ENCODE measurements around the gene HMOX1. TPM values are rescaled to one million over a fixed set of nuclear protein-coding genes. Genes with fewer than 3 reads are reported as not detected.

The HMOX1 gene
- total and polyA plus RNA-seq, 12 donors = 1.6 to 68.0 (median 4.2) TPM

GRCh38 chr22:35443338-35443737 lies 62.4 kb downstream of the HMOX1 start:
- no peak for ATAC-seq
- H3K27me3 ChIP-seq = no peaks in the 10 kb centered on the region
- TF ChIP-seq, protein P1, sequence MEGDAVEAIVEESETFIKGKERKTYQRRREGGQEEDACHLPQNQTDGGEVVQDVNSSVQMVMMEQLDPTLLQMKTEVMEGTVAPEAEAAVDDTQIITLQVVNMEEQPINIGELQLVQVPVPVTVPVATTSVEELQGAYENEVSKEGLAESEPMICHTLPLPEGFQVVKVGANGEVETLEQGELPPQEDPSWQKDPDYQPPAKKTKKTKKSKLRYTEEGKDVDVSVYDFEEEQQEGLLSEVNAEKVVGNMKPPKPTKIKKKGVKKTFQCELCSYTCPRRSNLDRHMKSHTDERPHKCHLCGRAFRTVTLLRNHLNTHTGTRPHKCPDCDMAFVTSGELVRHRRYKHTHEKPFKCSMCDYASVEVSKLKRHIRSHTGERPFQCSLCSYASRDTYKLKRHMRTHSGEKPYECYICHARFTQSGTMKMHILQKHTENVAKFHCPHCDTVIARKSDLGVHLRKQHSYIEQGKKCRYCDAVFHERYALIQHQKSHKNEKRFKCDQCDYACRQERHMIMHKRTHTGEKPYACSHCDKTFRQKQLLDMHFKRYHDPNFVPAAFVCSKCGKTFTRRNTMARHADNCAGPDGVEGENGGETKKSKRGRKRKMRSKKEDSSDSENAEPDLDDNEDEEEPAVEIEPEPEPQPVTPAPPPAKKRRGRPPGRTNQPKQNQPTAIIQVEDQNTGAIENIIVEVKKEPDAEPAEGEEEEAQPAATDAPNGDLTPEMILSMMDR (IDR thresholded peaks at IDR 0.05) = no peak
- H3K36me3 ChIP-seq = no peaks in the 10 kb centered on the region
- intact Hi-C loops (cut with DNase I) = loop anchor here in 1 of 10 donors (5.0 kb wide), 1 partner anchor 674 kb away; no protein-coding TSS in a partner anchor
- DNase-seq = no peak
- no peak overlapping the region for H3K4me3 ChIP-seq
- H3K27ac ChIP-seq = no peak overlapping the region
- peaks cover 0 to 7% (median 0%) of the 10 kb centered on the region in 9 donors for H3K4me1 ChIP-seq
- WGBS, 2 donors = 80 to 83% methylated on average over 6 of the region's 6 CpGs
- no peaks in the 10 kb centered on the region for H3K9me3 ChIP-seq

Small RNA genes lying within 50 kb of the gene (microRNA-seq; reads per million reads assigned to microRNA genes)
- 5.4 to 8.2 reads per million in 2 donors for gene MIR3909
- gene MIR6069 = 0 reads per million in 2 donors

Other genes starting within 250 kb of the HMOX1 start
- 10 to 100 TPM in 5 of 10 donors, 1 to 10 TPM in 5; 8.0 to 13.0 (median 10.1) TPM for gene HMGXB4, start 123.6 kb upstream of the HMOX1 start, total RNA-seq
- gene HMGXB4, start 123.6 kb upstream of the HMOX1 start, polyA plus RNA-seq = 1 to 10 TPM; 3.6 to 6.9 TPM
- gene TOM1, start 81.2 kb upstream of the HMOX1 start, total RNA-seq = 10 to 100 TPM; 51.1 to 72.5 (median 62.6) TPM
- 10 to 100 TPM; 55.0 to 64.6 TPM for gene TOM1, start 81.2 kb upstream of the HMOX1 start, polyA plus RNA-seq
- 10 to 100 TPM in 7 of 10 donors, 1 to 10 TPM in 3; 7.0 to 21.4 (median 11.2) TPM for gene MCM5, start 19.0 kb downstream of the HMOX1 start, total RNA-seq
- gene MCM5, start 19.0 kb downstream of the HMOX1 start, polyA plus RNA-seq = 10 to 100 TPM in 1 of 2 donors, 1 to 10 TPM in 1; 5.7 to 15.1 TPM
- gene RASD2, start 159.7 kb downstream of the HMOX1 start, total RNA-seq = 1 to 10 TPM; 1.4 to 9.9 (median 3.6) TPM
- 1 to 10 TPM; 3.1 to 5.1 TPM for gene RASD2, start 159.7 kb downstream of the HMOX1 start, polyA plus RNA-seq
- gene MB, start 236.2 kb downstream of the HMOX1 start, total RNA-seq = over 10,000 TPM in 9 of 10 donors, 1,000 to 10,000 TPM in 1; 9,966 to 22,407 (median 14,751) TPM
- gene MB, start 236.2 kb downstream of the HMOX1 start, polyA plus RNA-seq = over 10,000 TPM in 1 of 2 donors, 1,000 to 10,000 TPM in 1; 8,931 to 10,284 TPM

Data from heart right ventricle (tissue), 16 donors.